ENCODE measurements around the gene UNC5A.

UNC5A gene

GRCh38 chr5:176915906-176916305, 105.5 kb downstream of the UNC5A start:
- no peak overlapping the region for H3K4me3 ChIP-seq (ENCODE audit: low read depth, low read length)
- no peak for DNase-seq (ENCODE audit: low read depth, low spot score)
- no peak for TF ChIP-seq CTCF (IDR thresholded peaks at IDR 0.05; ENCODE audit: low read depth, low read length)
- in situ Hi-C loops (cut with HindIII; ENCODE audit: low sequenced_read_pairs) = no loop called here

- DNase-seq (ENCODE audit: low read depth, low spot score) = peak; percentile 6
- in situ Hi-C loops (cut with HindIII; ENCODE audit: low sequenced_read_pairs) = no loop called here
- TF ChIP-seq CTCF (IDR thresholded peaks at IDR 0.05; ENCODE audit: low read depth, low read length) = no peak
- no peak overlapping the region for H3K4me3 ChIP-seq (ENCODE audit: low read depth, low read length)
Observed at GRCh38 chr5:176916337-176916736, 106.0 kb downstream of the UNC5A start.

- TF ChIP-seq CTCF (IDR thresholded peaks at IDR 0.05; ENCODE audit: low read depth, low read length) = no peak
- H3K4me3 ChIP-seq (ENCODE audit: low read depth, low read length) = no peak overlapping the region
- DNase-seq (ENCODE audit: low read depth, low spot score) = no peak
- in situ Hi-C loops (cut with HindIII; ENCODE audit: low sequenced_read_pairs) = no loop called here
Observed at GRCh38 chr5:176918613-176919012, 108.3 kb downstream of the UNC5A start.

GRCh38 chr5:176921714-176922113, 111.4 kb downstream of the UNC5A start:
- no peak overlapping the region for H3K4me3 ChIP-seq (ENCODE audit: low read depth, low read length)
- in situ Hi-C loops (cut with HindIII; ENCODE audit: low sequenced_read_pairs) = no loop called here
- DNase-seq (ENCODE audit: low read depth, low spot score) = peak; percentile 7
- TF ChIP-seq CTCF (IDR thresholded peaks at IDR 0.05; ENCODE audit: low read depth, low read length) = no peak

GRCh38 chr5:176922817-176923216, 112.5 kb downstream of the UNC5A start:
- DNase-seq (ENCODE audit: low read depth, low spot score) = no peak
- H3K4me3 ChIP-seq (ENCODE audit: low read depth, low read length) = no peak overlapping the region
- TF ChIP-seq CTCF (IDR thresholded peaks at IDR 0.05; ENCODE audit: low read depth, low read length) = no peak
- in situ Hi-C loops (cut with HindIII; ENCODE audit: low sequenced_read_pairs) = no loop called here

- no peak overlapping the region for H3K4me3 ChIP-seq (ENCODE audit: low read depth, low read length)
- DNase-seq (ENCODE audit: low read depth, low spot score) = no peak
- TF ChIP-seq CTCF (IDR thresholded peaks at IDR 0.05; ENCODE audit: low read depth, low read length) = no peak
- in situ Hi-C loops (cut with HindIII; ENCODE audit: low sequenced_read_pairs) = no loop called here
Observed at GRCh38 chr5:176927562-176927961, 117.2 kb downstream of the UNC5A start.

- no peak for DNase-seq (ENCODE audit: low read depth, low spot score)
- no peak overlapping the region for H3K4me3 ChIP-seq (ENCODE audit: low read depth, low read length)
- no peak for TF ChIP-seq CTCF (IDR thresholded peaks at IDR 0.05; ENCODE audit: low read depth, low read length)
- in situ Hi-C loops (cut with HindIII; ENCODE audit: low sequenced_read_pairs) = no loop called here
Observed at GRCh38 chr5:176929654-176930053, 119.3 kb downstream of the UNC5A start.

Measured in astrocyte of the spinal cord (primary cell).